GM12878 (cell line): ENCODE results near the gene IL1RAP. TPM values are rescaled to one million over a fixed set of nuclear protein-coding genes. Genes with fewer than 3 reads are reported as not detected.

Experiments used
- ATAC-seq: fragments of 200-7000 bp; cut with Tn5 transposase; 3 replicates; pipeline ENCODE4 v1.9.1; 2020; ENCODE audit warnings: mild to moderate bottlenecking, moderate library complexity
- BruUV-seq: library from RNA; stranded (reverse); fragments of 400-500 nt; replicated peaks from 2 replicates; lab custom pipeline; 2021; lab: Mats Ljungman, UMichigan
- CTCF ChIA-PET: fragments of 300-600 bp; sonication (Branson Sonifier 250); formaldehyde crosslinking; extraction: SDS; loops from one replicate; lab custom pipeline; 2021; ENCODE audit warnings: inconsistent platforms; lab: Yijun Ruan, JAX
- POLR2A ChIA-PET: fragments of 350-600 bp; formaldehyde crosslinking; extraction: SDS; loops from one replicate; lab custom pipeline; 2021; ENCODE audit warnings: inconsistent platforms; lab: Charles Lee
- RAD21 ChIA-PET: fragments of 300-600 bp; sonication (Branson Sonifier 250); formaldehyde crosslinking; loops from one replicate; lab custom pipeline; 2023; ENCODE audit warnings: antibody characterized with exemption; ENCODE audit not compliant: unreplicated experiment; lab: Charles Lee
- SMC1A ChIA-PET: fragments of 300-600 bp; sonication (Branson Sonifier 250); formaldehyde crosslinking; loops from one replicate; lab custom pipeline; 2023; ENCODE audit not compliant: unreplicated experiment, uncharacterized antibody; lab: Charles Lee
- DNase-seq: peaks from one replicate; pipeline ENCODE4 v3.0.0-alpha.2; 2011; ENCODE audit warnings: low read depth, low spot score
- FAIRE-seq: peaks from 3 replicates; lab custom pipeline; 2011; peaks lifted over from hg19 to GRCh38; lab: Jason Lieb, UNC
- H2AFZ ChIP-seq: 2 replicates; pipeline ENCODE4 v1.6.0; 2011; ENCODE audit warnings: low read depth, low read length, control low read depth; ENCODE audit not compliant: control insufficient read depth
- H3K27ac ChIP-seq: 2 replicates; pipeline ENCODE4 v1.5.1; 2011; ENCODE audit warnings: control low read depth; ENCODE audit not compliant: control insufficient read depth, insufficient read depth
- H3K27me3 ChIP-seq, 2 experiments: replicated peaks in 1 of 2; 2 replicates each; pipeline versions ENCODE4 v1.6.0 to v1.6.1; 2011; ENCODE audit warnings: low read length in 1 of 2; ENCODE audit not compliant: control insufficient read depth in 2 of 2, insufficient read depth in 2 of 2
- H3K36me3 ChIP-seq, 2 experiments: 2 replicates each; pipeline ENCODE4 v1.5.1; 2011; ENCODE audit warnings: low read length in 1 of 2; ENCODE audit not compliant: control insufficient read depth in 2 of 2, insufficient read depth in 2 of 2
- H3K4me1 ChIP-seq: 2 replicates; pipeline ENCODE4 v1.6.1; 2011; ENCODE audit warnings: mild to moderate bottlenecking, low read length, moderate library complexity, mixed read lengths; ENCODE audit not compliant: control insufficient read depth, insufficient read depth
- H3K4me2 ChIP-seq: 2 replicates; pipeline ENCODE4 v1.6.0; 2011; ENCODE audit warnings: control low read depth; ENCODE audit not compliant: control insufficient read depth, insufficient read depth
- H3K4me3 ChIP-seq: fragments of 200-600 bp; sonication (generic); 2 replicates; pipeline ENCODE4 v1.5.1; 2016
- H3K79me2 ChIP-seq: 2 replicates; pipeline ENCODE4 v1.6.0; 2011; ENCODE audit warnings: low read length; ENCODE audit not compliant: control insufficient read depth, insufficient read depth
- H3K9ac ChIP-seq: 2 replicates; pipeline ENCODE4 v1.8.0; 2011; ENCODE audit warnings: low read length, control low read depth, mixed read lengths; ENCODE audit not compliant: control insufficient read depth, insufficient read depth
- H3K9me3 ChIP-seq: replicated peaks from 3 replicates; pipeline ENCODE4 v1.5.1; 2011; ENCODE audit warnings: mild to moderate bottlenecking, low read length; ENCODE audit not compliant: control insufficient read depth, insufficient read depth
- H4K20me1 ChIP-seq: 2 replicates; pipeline ENCODE4 v1.6.0; 2011; ENCODE audit not compliant: control insufficient read depth, insufficient read depth
- GABPA ChIP-seq: IDR thresholded peaks from 2 replicates; pipeline ENCODE4 v1.6.1; 2014; ENCODE audit warnings: antibody characterized with exemption, low read depth, mild to moderate bottlenecking, inconsistent platforms
- NR2C1 ChIP-seq: fragments of 450-650 bp; IDR thresholded peaks from 2 replicates; pipeline ENCODE4 v1.6.1; 2017; ENCODE audit warnings: antibody characterized with exemption, mild to moderate bottlenecking, moderate library complexity
- POU2F2 ChIP-seq: IDR thresholded peaks from 3 replicates; pipeline ENCODE4 v1.6.1; 2011; ENCODE audit warnings: low read depth, mild to moderate bottlenecking, low read length, borderline replicate concordance
- STAT3 ChIP-seq: IDR thresholded peaks from 2 replicates; pipeline ENCODE4 v1.6.1; 2011; ENCODE audit warnings: low read depth, low read length, improper control_type of control experiment
- WGBS: methylation state at CpG from one replicate; pipeline ENCODE4 v1.1.6; 2016; ENCODE audit warnings: low lambda C conversion rate; ENCODE audit not compliant: insufficient replicate concordance, insufficient coverage; ENCODE audit errors: missing lambda C conversion rate; 5-methylcytosine and 5-hydroxymethylcytosine counted together
- in situ Hi-C: fragments of 300-500 bp; cut with MboI; formaldehyde crosslinking; loops from 9 replicates; pipeline ENCODE4 v1.14.3; 2018; ENCODE audit warnings: mixed read lengths
- intact Hi-C: fragments of 100-400 bp; cut with micrococcal nuclease; formaldehyde crosslinking; loops from one replicate; pipeline ENCODE4 v1.14.2; 2022; ENCODE audit not compliant: unreplicated experiment
- polyA plus RNA-seq, 11 experiments: library from polyadenylated mRNA; depleted of rRNA in 4 of 11; unstranded in 6 of 11; stranded (reverse) in 5 of 11; fragments of >200 nt; fragmentation: Nextera tagmentation in 4 of 11; fragmentation: Illumina TruSeq in 1 of 11; extraction: Ambion mirVana in 4 of 11; extraction: Trizol in 1 of 11; gene quantifications; 1 replicate in 1 of 11; 2 replicates in 10 of 11; pipeline versions ENCODE4 v1.2.1 to v1.2.3, GENCODE V29; 2011 to 2016; ENCODE audit warnings: inconsistent platforms in 2 of 11, missing spikeins in 2 of 11, low read depth in 1 of 11
- total RNA-seq, 4 experiments: library from RNA; depleted of rRNA in 3 of 4; stranded (reverse); fragments of >200 nt in 3 of 4; fragmentation: Illumina TruSeq in 1 of 4; extraction: Trizol in 1 of 4; gene quantifications; 2 replicates each; pipeline versions ENCODE4 v1.2.1 to v1.2.3, GENCODE V29; 2013 to 2021
- TF ChIP-seq, protein P1 (sequence below), 3 experiments: IDR thresholded peaks in 2 of 3; conservative IDR thresholded peaks in 1 of 3; 2 replicates each; pipeline ENCODE4 v1.5.1; 2011; ENCODE audit warnings: low read depth in 3 of 3, low read length in 3 of 3, mild to moderate bottlenecking in 3 of 3, control low read depth in 2 of 3, moderate library complexity in 2 of 3, inconsistent platforms in 1 of 3, mixed read lengths in 1 of 3; ENCODE audit not compliant: control insufficient read depth in 2 of 3, insufficient read depth in 1 of 3; ENCODE audit errors: extremely low read depth in 1 of 3

Gene IL1RAP
- total and polyA plus RNA-seq, 10 of the 15 experiments (the other 5 are each of a cell fraction or from before 2014, with no cell fraction given), result 0.17 to 1.0 (median 0.44) TPM; not detected in 1

DNA sequence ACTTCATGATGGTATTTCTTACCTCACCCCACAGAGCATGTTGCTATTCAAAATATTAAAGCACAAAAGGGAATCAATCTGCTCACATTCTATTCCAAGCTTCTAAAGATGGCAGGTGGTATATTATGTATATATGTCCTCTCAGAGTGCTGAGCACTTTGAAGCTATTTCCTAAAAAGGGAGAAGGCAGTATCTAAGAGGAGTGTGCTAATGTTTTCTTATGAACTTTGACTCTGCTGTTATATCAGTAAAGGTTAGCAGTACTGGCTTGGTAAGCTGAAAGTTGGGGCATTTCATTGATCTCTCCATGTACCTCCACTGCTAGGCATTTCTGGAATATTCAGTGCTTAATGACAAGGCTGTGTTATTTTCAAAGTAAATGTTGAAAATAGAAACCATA is 43.4 kb downstream of the IL1RAP start (continued):
- no peak for TF ChIP-seq POU2F2

DNA sequence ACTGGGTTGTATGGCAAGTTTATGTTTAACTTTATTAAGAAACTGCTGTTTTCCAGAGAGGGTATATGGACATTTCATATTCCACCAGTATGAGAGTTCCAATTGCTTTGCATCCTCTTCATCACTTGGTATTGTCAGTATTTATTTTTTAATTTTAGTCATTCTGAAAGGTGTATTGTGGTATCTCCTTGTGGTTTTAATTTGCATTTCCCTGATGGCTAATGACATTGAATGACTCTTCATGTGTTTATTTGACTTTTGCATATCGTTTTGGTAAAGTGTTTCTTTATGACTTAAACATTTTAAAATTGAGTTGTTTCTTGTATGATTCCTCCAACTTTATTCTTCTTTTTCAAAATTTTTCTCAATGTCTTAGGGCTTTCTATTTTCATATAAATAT is 44.4 kb downstream of the IL1RAP start:
- H3K9ac ChIP-seq, result no peak overlapping the region
- ChIA-PET SMC1A (no interaction called here), CTCF (no interaction called here), POLR2A (interaction anchor here (0.7 kb wide), 1 partner anchor 416 kb away, joined by 4 read pairs; no protein-coding TSS in a partner anchor), RAD21 (no interaction called here)
- WGBS, result 0% methylated on average over 1 of the region's 1 CpG
- no peaks in the 10 kb centered on the region for H3K36me3 ChIP-seq
- H3K4me2 ChIP-seq, result no peak overlapping the region
- no peak for FAIRE-seq
- no peak for DNase-seq
- no peaks in the 10 kb centered on the region for H3K9me3 ChIP-seq
- no TSS peak for BruUV-seq
- no peaks in the 10 kb centered on the region for H3K4me1 ChIP-seq
- no peak overlapping the region for H3K27ac ChIP-seq
- no peak for ATAC-seq
- no peak overlapping the region for H3K4me3 ChIP-seq
- H3K27me3 ChIP-seq, result no peaks in the 10 kb centered on the region
- H4K20me1 ChIP-seq, result no peaks in the 10 kb centered on the region
- in situ Hi-C loops (no loop called here), intact Hi-C loops (no loop called here)
- H2AFZ ChIP-seq, result no peak overlapping the region
- H3K79me2 ChIP-seq, result no peaks in the 10 kb centered on the region
- TF ChIP-seq, protein P1, sequence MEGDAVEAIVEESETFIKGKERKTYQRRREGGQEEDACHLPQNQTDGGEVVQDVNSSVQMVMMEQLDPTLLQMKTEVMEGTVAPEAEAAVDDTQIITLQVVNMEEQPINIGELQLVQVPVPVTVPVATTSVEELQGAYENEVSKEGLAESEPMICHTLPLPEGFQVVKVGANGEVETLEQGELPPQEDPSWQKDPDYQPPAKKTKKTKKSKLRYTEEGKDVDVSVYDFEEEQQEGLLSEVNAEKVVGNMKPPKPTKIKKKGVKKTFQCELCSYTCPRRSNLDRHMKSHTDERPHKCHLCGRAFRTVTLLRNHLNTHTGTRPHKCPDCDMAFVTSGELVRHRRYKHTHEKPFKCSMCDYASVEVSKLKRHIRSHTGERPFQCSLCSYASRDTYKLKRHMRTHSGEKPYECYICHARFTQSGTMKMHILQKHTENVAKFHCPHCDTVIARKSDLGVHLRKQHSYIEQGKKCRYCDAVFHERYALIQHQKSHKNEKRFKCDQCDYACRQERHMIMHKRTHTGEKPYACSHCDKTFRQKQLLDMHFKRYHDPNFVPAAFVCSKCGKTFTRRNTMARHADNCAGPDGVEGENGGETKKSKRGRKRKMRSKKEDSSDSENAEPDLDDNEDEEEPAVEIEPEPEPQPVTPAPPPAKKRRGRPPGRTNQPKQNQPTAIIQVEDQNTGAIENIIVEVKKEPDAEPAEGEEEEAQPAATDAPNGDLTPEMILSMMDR (IDR thresholded peaks at IDR 0.05 in 2 of 3, conservative IDR thresholded peaks at IDR 0.05 in 1 of 3; ENCODE audit: control insufficient read depth in 2 of 3, extremely low read depth in 1 of 3, insufficient read depth in 1 of 3, low read depth in 3 of 3, low read length in 3 of 3), result no peak
- no peak for TF ChIP-seq GABPA
- no peak for TF ChIP-seq NR2C1
- no peak for TF ChIP-seq STAT3
